ENCODE results near the gene GALNT15. TPM values are rescaled to one million over a fixed set of nuclear protein-coding genes. Genes with fewer than 3 reads are reported as not detected.
A peak's percentile ranks its signal among the peaks of the same experiment; 100 is the strongest.

Gene GALNT15
- total RNA-seq, 2 experiments from 2014 or later: not detected

DNA sequence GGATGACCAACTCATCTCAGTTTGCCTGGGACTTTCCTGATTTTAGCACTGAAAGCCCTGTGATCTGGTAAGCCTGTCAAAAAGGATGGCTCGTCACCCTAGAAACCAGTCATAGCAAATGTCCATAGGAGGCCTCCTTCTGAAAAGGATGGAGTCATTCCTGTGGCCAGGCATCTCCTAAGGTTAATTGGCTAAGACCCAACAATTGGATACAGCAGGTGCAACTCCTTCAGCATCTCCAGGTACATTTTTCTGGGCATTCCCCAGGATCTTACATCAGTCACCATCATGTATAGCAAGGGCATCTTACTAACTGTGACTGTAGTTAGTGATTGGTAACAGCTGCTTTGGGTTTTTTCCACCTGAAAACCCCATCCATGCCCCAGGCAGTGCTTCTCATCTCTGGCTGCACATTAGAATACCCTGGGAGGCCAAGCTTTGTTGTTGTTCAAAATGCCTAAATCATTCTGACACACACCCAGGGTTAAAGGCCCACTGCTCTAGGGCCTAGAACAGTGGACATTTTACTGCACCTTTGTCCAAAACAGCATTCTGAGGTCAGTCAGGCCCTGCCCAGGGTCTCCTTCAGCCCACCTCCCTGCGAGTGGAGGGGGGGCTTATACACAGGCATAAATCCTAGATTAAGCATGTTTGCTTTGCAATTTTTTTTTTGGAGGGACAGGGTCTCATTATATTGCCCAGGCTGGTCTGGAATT lies 28.3 kb upstream of the GALNT15 start:
- intact Hi-C loops (cut with DNase I, micrococcal nuclease): no loop called here
- Histone ChIP-seq H3K9me3 (ENCODE audit: control insufficient read depth in 1 of 2, insufficient read depth in 1 of 2, low read length in 2 of 2) (peaks cover 0 to 16% of the 10 kb centered on the region in 2 experiments), H3K27ac (ENCODE audit: low read depth in 1 of 2, low read length in 2 of 2) (no peak overlapping the region), H3K4me3 (ENCODE audit: low read length) (no peak overlapping the region), H3K27me3 (ENCODE audit: control insufficient read depth in 1 of 2, insufficient read depth in 2 of 2, low read length in 2 of 2) (no peaks in the 10 kb centered on the region), H3K36me3 (ENCODE audit: insufficient read depth, low read length) (no peaks in the 10 kb centered on the region), H3K4me1 (ENCODE audit: insufficient read depth, low read length) (no peaks in the 10 kb centered on the region)
- Mint-ChIP-seq H3K27ac (no peak overlapping the region), H3K9me3 (peaks cover 6% of the 10 kb centered on the region), H3K27me3 (no peaks in the 10 kb centered on the region), H3K36me3 (ENCODE audit: low read depth) (no peaks in the 10 kb centered on the region), H3K4me1 (ENCODE audit: low read depth) (peaks cover 10% of the 10 kb centered on the region), H3K4me3 (no peak overlapping the region)
- ChIA-PET POLR2A (no interaction called here), CTCF (interaction anchor here (1.1 kb wide), 1 partner anchor 13 kb away, joined by 4 read pairs; no protein-coding TSS in a partner anchor)
- TF ChIP-seq, protein P1, sequence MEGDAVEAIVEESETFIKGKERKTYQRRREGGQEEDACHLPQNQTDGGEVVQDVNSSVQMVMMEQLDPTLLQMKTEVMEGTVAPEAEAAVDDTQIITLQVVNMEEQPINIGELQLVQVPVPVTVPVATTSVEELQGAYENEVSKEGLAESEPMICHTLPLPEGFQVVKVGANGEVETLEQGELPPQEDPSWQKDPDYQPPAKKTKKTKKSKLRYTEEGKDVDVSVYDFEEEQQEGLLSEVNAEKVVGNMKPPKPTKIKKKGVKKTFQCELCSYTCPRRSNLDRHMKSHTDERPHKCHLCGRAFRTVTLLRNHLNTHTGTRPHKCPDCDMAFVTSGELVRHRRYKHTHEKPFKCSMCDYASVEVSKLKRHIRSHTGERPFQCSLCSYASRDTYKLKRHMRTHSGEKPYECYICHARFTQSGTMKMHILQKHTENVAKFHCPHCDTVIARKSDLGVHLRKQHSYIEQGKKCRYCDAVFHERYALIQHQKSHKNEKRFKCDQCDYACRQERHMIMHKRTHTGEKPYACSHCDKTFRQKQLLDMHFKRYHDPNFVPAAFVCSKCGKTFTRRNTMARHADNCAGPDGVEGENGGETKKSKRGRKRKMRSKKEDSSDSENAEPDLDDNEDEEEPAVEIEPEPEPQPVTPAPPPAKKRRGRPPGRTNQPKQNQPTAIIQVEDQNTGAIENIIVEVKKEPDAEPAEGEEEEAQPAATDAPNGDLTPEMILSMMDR (IDR thresholded peaks at IDR 0.05): no peak
- DNase-seq (no peak), ATAC-seq (ENCODE audit: poor library complexity) (no peak)

DNA sequence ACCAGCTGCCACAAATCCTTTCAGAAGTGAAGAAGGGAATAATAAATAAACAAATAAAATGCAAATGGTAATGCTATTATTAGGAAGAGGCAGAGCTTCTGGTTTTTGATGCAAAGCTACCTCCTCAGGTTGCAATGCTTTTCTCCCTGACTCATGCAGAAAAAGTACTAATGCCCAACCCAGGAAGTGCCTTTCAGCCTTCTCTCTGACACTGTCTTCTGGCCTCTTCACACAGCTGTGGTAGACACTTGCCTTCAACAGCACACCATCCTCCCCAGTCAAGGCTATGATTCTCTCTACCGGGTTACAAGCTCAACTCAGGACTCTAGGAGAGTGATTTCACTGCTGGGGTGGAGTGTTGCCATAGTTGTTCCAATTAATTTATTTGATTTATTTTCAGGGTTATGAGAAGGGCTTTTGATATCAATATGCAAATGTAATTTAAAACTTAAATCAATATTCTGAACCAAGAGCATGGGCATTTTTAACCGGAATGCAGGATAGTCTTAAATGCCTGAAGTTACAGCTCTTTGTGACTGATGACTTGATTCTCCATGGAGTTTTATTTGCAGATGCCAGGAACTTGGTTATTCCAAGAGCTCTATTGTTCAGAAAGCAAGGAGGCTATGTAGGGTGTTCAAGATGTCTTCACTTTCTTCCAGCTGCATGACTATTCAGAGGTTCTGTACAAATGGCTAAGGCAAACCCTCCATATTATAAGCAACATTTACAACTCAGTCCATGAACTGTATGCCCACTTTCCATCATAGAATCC lies 27.1 kb upstream of the GALNT15 start:
- H3K27ac Mint-ChIP-seq: no peak overlapping the region
- Histone ChIP-seq H3K27me3 (ENCODE audit: control insufficient read depth in 1 of 2, insufficient read depth in 2 of 2, low read length in 2 of 2) (peaks cover 0 to under 1% of the 10 kb centered on the region in 2 experiments), H3K4me3 (ENCODE audit: low read length) (no peak overlapping the region), H3K4me1 (ENCODE audit: insufficient read depth, low read length) (no peaks in the 10 kb centered on the region), H3K9me3 (ENCODE audit: control insufficient read depth in 1 of 2, insufficient read depth in 1 of 2, low read length in 2 of 2) (peaks cover 0 to 16% of the 10 kb centered on the region in 2 experiments), H3K36me3 (ENCODE audit: insufficient read depth, low read length) (no peaks in the 10 kb centered on the region), H3K27ac (ENCODE audit: low read depth in 1 of 2, low read length in 2 of 2) (no peak overlapping the region)
- no peak overlapping the region for H3K4me3 Mint-ChIP-seq
- H3K27me3 Mint-ChIP-seq: peaks cover 4% of the 10 kb centered on the region
- ChIA-PET POLR2A (interaction anchor here (0.6 kb wide), 1 partner anchor 940 kb away, joined by 3 read pairs; no protein-coding TSS in a partner anchor), CTCF (interaction anchor here (1.1 kb wide), 1 partner anchor 14 kb away, joined by 4 read pairs; no protein-coding TSS in a partner anchor)
- H3K9me3 Mint-ChIP-seq: peaks cover 6% of the 10 kb centered on the region
- peak; percentile 17 for ATAC-seq (ENCODE audit: poor library complexity)
- TF ChIP-seq, protein P1 (IDR thresholded peaks at IDR 0.05): no peak
- peaks cover 10% of the 10 kb centered on the region for H3K4me1 Mint-ChIP-seq (ENCODE audit: low read depth)
- H3K36me3 Mint-ChIP-seq (ENCODE audit: low read depth): no peaks in the 10 kb centered on the region
- DNase-seq: peak in 1 of 14 experiments; percentile 13
- intact Hi-C loops (cut with DNase I, micrococcal nuclease): no loop called here

DNA sequence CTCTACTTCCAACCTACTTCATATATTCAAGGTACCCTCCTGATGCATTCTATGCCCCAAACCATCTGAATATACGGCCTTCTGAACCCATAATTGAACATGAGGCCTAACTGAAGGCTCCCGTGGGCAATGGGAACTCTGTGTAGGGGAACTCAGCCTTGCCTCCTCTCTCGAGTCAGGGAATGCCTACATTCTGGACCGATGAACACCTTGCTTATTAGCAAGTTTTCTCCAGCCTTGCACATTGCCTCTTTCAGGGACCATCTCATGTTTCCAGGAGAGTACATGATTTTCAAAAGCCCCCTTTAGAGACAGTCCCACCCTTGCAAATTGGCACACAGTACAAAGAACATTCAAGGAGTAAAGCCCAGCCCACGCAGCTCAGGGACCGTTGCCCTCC lies 26.3 kb upstream of the GALNT15 start:
- peaks cover 0 to 4% of the 10 kb centered on the region in 2 experiments for H3K27me3 ChIP-seq (ENCODE audit: control insufficient read depth in 1 of 2, insufficient read depth in 2 of 2, low read length in 2 of 2)
- ATAC-seq (ENCODE audit: poor library complexity): no peak
- CTCF ChIA-PET: no interaction called here
- DNase-seq: no peak
- Mint-ChIP-seq H3K27ac (no peak overlapping the region), H3K4me3 (no peak overlapping the region), H3K27me3 (peaks cover 4% of the 10 kb centered on the region), H3K9me3 (peaks cover 9% of the 10 kb centered on the region), H3K4me1 (ENCODE audit: low read depth) (peaks cover 10% of the 10 kb centered on the region), H3K36me3 (ENCODE audit: low read depth) (no peaks in the 10 kb centered on the region)
- no peaks in the 10 kb centered on the region for H3K36me3 ChIP-seq (ENCODE audit: insufficient read depth, low read length)
- H3K27ac ChIP-seq (ENCODE audit: low read depth in 1 of 2, low read length in 2 of 2): no peak overlapping the region
- no peak overlapping the region for H3K4me3 ChIP-seq (ENCODE audit: low read length)
- no peaks in the 10 kb centered on the region for H3K4me1 ChIP-seq (ENCODE audit: insufficient read depth, low read length)
- POLR2A ChIA-PET: interaction anchor here (0.6 kb wide), 1 partner anchor 941 kb away, joined by 3 read pairs; no protein-coding TSS in a partner anchor
- TF ChIP-seq, protein P1 (IDR thresholded peaks at IDR 0.05): no peak
- intact Hi-C loops (cut with DNase I, micrococcal nuclease): no loop called here
- peaks cover 0 to 16% of the 10 kb centered on the region in 2 experiments for H3K9me3 ChIP-seq (ENCODE audit: control insufficient read depth in 1 of 2, insufficient read depth in 1 of 2, low read length in 2 of 2)
